Measurements from ENCODE around the gene PTGDR2.

DNA sequence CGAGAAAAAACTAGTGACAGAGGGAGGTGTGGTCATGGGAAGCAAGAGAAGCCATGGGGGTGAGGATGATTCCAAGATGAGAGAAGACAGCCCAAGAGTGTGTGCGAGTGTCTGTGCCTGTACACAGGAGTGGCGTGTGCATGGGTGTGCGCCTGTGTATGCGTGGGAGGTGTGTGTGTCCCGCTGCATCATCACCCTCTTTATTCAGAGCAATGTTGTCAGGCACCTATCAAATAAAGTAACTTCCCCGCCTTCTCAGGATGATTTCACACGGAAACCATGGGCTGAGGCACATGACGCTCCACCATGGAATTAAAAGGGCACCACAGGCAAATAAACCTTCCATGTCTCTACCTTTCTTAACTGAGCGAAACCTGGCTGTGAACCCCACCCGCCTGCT, 46.1 kb downstream of the PTGDR2 start:
- TF ChIP-seq EZH2 (IDR thresholded peaks at IDR 0.05; ENCODE audit: low read length, unreplicated experiment) = no peak
- TF ChIP-seq CTCF (conservative IDR thresholded peaks at IDR 0.05; ENCODE audit: low read depth, low read length) = no peak
